CD4-positive, alpha-beta memory T cell (primary cell): ENCODE measurements around the gene CENPM. TPM values are rescaled to one million over a fixed set of nuclear protein-coding genes. Genes with fewer than 3 reads are reported as not detected.

Experiments
- CTCF ChIA-PET: fragments of 350-600 bp; sonication (Branson Sonifier 250); formaldehyde crosslinking; loops from one replicate; lab custom pipeline; 2021; ENCODE audit warnings: inconsistent platforms; ENCODE audit not compliant: partially characterized antibody; lab: Charles Lee
- POLR2A ChIA-PET: fragments of 350-600 bp; sonication (Branson Sonifier 250); formaldehyde crosslinking; loops from one replicate; lab custom pipeline; 2021; ENCODE audit not compliant: partially characterized antibody; lab: Charles Lee
- DNase-seq, 5 donors: peaks; one replicate each; pipeline versions ENCODE4 v3.0.0 to v3.0.0-alpha.2; 2020 to 2022; ENCODE audit warnings: mixed read lengths in 1 of 5
- H3K27ac ChIP-seq: one replicate; pipeline ENCODE4 v1.7.0; 2013; ENCODE audit warnings: low read depth, low read length
- H3K27me3 ChIP-seq: 2 replicates; pipeline ENCODE4 v1.7.0; 2013; ENCODE audit warnings: mild to moderate bottlenecking, low read length, moderate library complexity; ENCODE audit not compliant: insufficient read depth
- H3K36me3 ChIP-seq: 2 replicates; pipeline ENCODE4 v1.7.0; 2013; ENCODE audit warnings: mild to moderate bottlenecking, low read length, moderate library complexity; ENCODE audit not compliant: insufficient read depth
- H3K4me1 ChIP-seq: 2 replicates; pipeline ENCODE4 v1.7.0; 2013; ENCODE audit warnings: mild to moderate bottlenecking, low read length, moderate library complexity; ENCODE audit not compliant: insufficient read depth
- H3K4me3 ChIP-seq, 2 donors: one replicate each; pipeline ENCODE4 v1.7.0; 2013; ENCODE audit warnings: low read length in 2 of 2, mild to moderate bottlenecking in 1 of 2
- H3K9me3 ChIP-seq, 2 donors: one replicate each; pipeline ENCODE4 v1.7.0; 2013; ENCODE audit warnings: low read length in 2 of 2, control low read depth in 1 of 2; ENCODE audit not compliant: control insufficient read depth in 1 of 2
- H3K27ac Mint-ChIP-seq, 7 donors: one replicate each; pipeline ENCODE4 v1.8.0; 2020 to 2021; ENCODE audit warnings: mixed read lengths in 7 of 7, mild to moderate bottlenecking in 6 of 7, inconsistent platforms in 3 of 7, moderate library complexity in 3 of 7
- H3K27me3 Mint-ChIP-seq, 2 donors: one replicate each; pipeline ENCODE4 v1.8.0; 2020 to 2021; ENCODE audit warnings: mixed read lengths in 2 of 2
- H3K36me3 Mint-ChIP-seq, 2 donors: one replicate each; pipeline ENCODE4 v1.8.0; 2020 to 2021; ENCODE audit warnings: mixed read lengths in 2 of 2, inconsistent platforms in 1 of 2, mild to moderate bottlenecking in 1 of 2
- H3K4me1 Mint-ChIP-seq, 4 donors: one replicate each; pipeline ENCODE4 v1.8.0; 2020 to 2021; ENCODE audit warnings: mixed read lengths in 4 of 4, mild to moderate bottlenecking in 1 of 4
- H3K4me3 Mint-ChIP-seq, 8 donors: one replicate each; pipeline ENCODE4 v1.8.0; 2020 to 2021; ENCODE audit warnings: mixed read lengths in 8 of 8, mild to moderate bottlenecking in 7 of 8, moderate library complexity in 6 of 8, inconsistent platforms in 3 of 8
- H3K9me3 Mint-ChIP-seq, 8 donors: one replicate each; pipeline ENCODE4 v1.8.0; 2020 to 2021; ENCODE audit warnings: mixed read lengths in 8 of 8, mild to moderate bottlenecking in 5 of 8, inconsistent platforms in 3 of 8, moderate library complexity in 1 of 8
- intact Hi-C: fragments of 100-400 bp; cut with micrococcal nuclease; formaldehyde crosslinking; loops from one replicate; pipeline ENCODE4 v1.15.1; 2023
- polyA plus RNA-seq, 2 donors: library from polyadenylated mRNA; unstranded; fragments of 300-500 nt; fragmentation: Illumina TruSeq; gene quantifications; one replicate each; pipeline ENCODE4 v1.2.3, GENCODE V29; 2021
- total RNA-seq, 2 experiments: library from RNA; stranded (reverse); gene quantifications; one replicate each; pipeline ENCODE4 v1.2.3, GENCODE V29; 2021

The CENPM gene
- total and polyA plus RNA-seq, 4 experiments from 2014 or later, result 7.6 to 19.2 (median 13.1) TPM

DNA sequence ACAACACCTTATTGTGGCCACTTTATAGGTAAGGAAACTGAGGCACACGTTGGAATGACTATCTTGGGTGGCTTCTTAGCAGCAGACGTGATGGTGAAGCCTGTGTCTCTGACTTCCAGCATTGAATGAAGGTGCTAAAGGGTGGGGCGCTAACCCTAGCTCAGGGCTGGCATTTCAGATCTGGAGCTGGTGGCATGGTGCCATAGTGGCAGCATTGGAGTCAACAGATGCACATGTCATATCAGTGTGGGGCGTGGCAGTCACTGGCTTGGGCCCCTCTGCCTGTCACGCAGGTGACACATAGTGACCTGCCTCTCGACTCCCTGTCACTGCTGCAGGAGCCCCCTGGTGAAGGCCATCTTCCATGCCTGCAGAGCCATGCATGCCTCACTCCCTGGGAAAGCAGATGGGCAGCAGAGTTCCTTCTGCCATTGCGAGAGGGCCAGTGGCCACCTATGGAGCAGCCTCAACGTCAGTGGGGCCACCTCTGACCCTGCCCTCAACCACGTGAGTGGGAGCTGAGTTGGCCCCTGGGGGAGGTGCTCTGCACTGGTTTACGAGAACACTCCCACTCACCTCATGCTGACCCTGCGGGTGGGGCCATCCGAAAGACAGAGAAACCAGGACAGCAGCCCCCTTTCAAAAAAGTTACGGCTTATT lies 46.8 kb downstream of the CENPM start:
- Mint-ChIP-seq H3K36me3 (peaks cover 19 to 53% of the 10 kb centered on the region in 2 donors), H3K4me3 (no peak overlapping the region), H3K9me3 (no peaks in the 10 kb centered on the region), H3K4me1 (peaks cover 0 to 8% (median 3%) of the 10 kb centered on the region in 4 donors), H3K27ac (peak overlapping the region in 1 of 7 donors; percentile 32), H3K27me3 (no peaks in the 10 kb centered on the region)
- ChIA-PET POLR2A (interaction anchor here (1.2 kb wide), 1 partner anchor 39 kb away, joined by 3 read pairs; no protein-coding TSS in a partner anchor), CTCF (interaction anchor here (0.5 to 0.9 kb wide), 2 partner anchors 77 to 1606 kb away, joined by 3 read pairs; no protein-coding TSS in a partner anchor)
- Histone ChIP-seq H3K4me1 (no peaks in the 10 kb centered on the region), H3K36me3 (peaks cover 32% of the 10 kb centered on the region), H3K27me3 (no peaks in the 10 kb centered on the region), H3K4me3 (no peak overlapping the region), H3K27ac (no peak overlapping the region), H3K9me3 (no peaks in the 10 kb centered on the region)
- no peak for DNase-seq
- intact Hi-C loops, result no loop called here

DNA sequence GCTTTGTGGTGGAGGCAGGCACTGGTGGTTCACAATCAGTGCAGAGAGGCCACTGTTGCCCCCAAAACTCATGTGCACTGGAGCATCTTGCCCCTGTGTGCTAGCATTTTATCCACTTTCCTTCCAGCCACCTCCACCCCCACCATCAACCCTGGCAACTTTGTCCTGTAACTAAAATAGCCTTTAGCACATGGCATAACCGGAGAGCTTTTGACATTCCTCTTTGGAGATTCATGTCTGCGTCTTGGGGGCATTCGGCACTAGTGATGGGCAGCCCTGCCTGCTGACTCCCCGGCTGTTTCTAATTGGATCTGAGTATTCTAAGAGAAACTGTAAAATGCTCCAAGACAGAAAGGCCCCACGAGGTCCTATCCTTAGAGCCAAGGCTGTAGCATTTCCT lies 47.8 kb downstream of the CENPM start:
- Mint-ChIP-seq H3K4me1 (peaks cover 0 to 8% (median 3%) of the 10 kb centered on the region in 4 donors), H3K27me3 (no peaks in the 10 kb centered on the region), H3K9me3 (no peaks in the 10 kb centered on the region), H3K27ac (no peak overlapping the region), H3K4me3 (no peak overlapping the region), H3K36me3 (peaks cover 19 to 59% of the 10 kb centered on the region in 2 donors)
- H3K27me3 ChIP-seq, result no peaks in the 10 kb centered on the region
- intact Hi-C loops, result no loop called here
- no peaks in the 10 kb centered on the region for H3K4me1 ChIP-seq
- CTCF ChIA-PET, result no interaction called here
- DNase-seq, result no peak
- H3K27ac ChIP-seq, result no peak overlapping the region
- POLR2A ChIA-PET, result interaction anchor here (1.2 kb wide), 1 partner anchor 40 kb away, joined by 3 read pairs; no protein-coding TSS in a partner anchor
- H3K36me3 ChIP-seq, result peaks cover 39% of the 10 kb centered on the region
- H3K9me3 ChIP-seq, result no peaks in the 10 kb centered on the region
- no peak overlapping the region for H3K4me3 ChIP-seq

- Histone ChIP-seq H3K36me3 (peaks cover 41% of the 10 kb centered on the region), H3K4me3 (no peak overlapping the region), H3K27ac (no peak overlapping the region), H3K4me1 (no peaks in the 10 kb centered on the region), H3K9me3 (no peaks in the 10 kb centered on the region), H3K27me3 (no peaks in the 10 kb centered on the region)
- ChIA-PET CTCF (no interaction called here), POLR2A (interaction anchor here (1.4 kb wide), 1 partner anchor 66 kb away, joined by 4 read pairs; the partner anchor contains the start of gene SREBF2)
- no peaks in the 10 kb centered on the region for H3K27me3 Mint-ChIP-seq
- H3K4me1 Mint-ChIP-seq, result peaks cover 0 to 8% (median 3%) of the 10 kb centered on the region in 4 donors
- H3K9me3 Mint-ChIP-seq, result no peaks in the 10 kb centered on the region
- intact Hi-C loops, result no loop called here
- H3K4me3 Mint-ChIP-seq, result no peak overlapping the region
- H3K36me3 Mint-ChIP-seq, result peaks cover 19 to 61% of the 10 kb centered on the region in 2 donors
- no peak for DNase-seq
- no peak overlapping the region for H3K27ac Mint-ChIP-seq
Measured at GRCh38 chr22:41898645-41899044, 48.3 kb downstream of the CENPM start.

DNA sequence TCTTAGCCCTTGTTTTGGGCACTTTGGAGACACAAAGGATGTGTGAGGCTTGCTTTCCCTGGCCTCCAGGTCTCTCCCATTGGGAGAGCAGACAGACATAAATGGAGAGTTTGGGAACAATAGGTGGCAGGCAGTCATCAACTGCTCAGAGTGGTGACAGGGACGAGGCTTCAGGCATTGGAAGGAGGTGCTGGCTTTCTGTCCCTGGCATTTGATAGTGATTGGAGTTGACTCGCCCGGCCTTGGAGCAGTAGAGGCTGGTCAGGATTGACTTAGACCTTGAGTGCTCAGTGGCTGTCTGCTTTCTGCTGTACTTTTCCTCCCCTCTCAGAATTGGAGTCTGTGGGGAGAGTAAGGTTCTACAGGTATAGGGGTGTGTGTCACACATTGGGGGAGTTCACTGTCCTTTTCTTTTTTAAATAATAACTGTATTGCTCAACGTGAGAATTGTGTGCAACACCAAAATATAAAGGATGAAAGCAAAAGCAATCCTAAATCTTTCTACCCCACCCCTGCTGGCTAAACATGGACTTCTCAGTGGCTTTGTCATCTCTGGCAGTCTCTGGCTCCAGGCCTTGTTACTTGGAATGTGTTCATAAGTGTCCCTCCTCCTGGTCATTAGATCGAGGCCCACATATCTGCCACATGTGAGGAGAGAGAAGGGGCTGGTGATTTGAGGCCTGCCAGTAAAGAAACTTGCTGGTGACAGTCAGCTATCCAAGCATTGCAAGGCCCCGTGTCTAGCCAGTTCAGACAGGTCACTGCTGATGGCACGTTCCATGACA lies 53.2 kb downstream of the CENPM start:
- H3K4me3 Mint-ChIP-seq, result no peak overlapping the region
- DNase-seq, result no peak
- Histone ChIP-seq H3K9me3 (no peaks in the 10 kb centered on the region), H3K36me3 (peaks cover 39% of the 10 kb centered on the region), H3K4me3 (no peak overlapping the region), H3K27me3 (no peaks in the 10 kb centered on the region), H3K4me1 (no peaks in the 10 kb centered on the region), H3K27ac (no peak overlapping the region)
- peaks cover 21 to 68% of the 10 kb centered on the region in 2 donors for H3K36me3 Mint-ChIP-seq
- ChIA-PET POLR2A (interaction anchor here (0.9 to 1.1 kb wide), 2 partner anchors 14 to 53 kb away, joined by 4 to 5 read pairs; partner anchors contain the start of gene CENPM), CTCF (no interaction called here)
- no peaks in the 10 kb centered on the region for H3K27me3 Mint-ChIP-seq
- no peak overlapping the region for H3K27ac Mint-ChIP-seq
- peaks cover 0 to 8% (median 3%) of the 10 kb centered on the region in 4 donors for H3K4me1 Mint-ChIP-seq
- intact Hi-C loops, result no loop called here
- no peaks in the 10 kb centered on the region for H3K9me3 Mint-ChIP-seq

DNA sequence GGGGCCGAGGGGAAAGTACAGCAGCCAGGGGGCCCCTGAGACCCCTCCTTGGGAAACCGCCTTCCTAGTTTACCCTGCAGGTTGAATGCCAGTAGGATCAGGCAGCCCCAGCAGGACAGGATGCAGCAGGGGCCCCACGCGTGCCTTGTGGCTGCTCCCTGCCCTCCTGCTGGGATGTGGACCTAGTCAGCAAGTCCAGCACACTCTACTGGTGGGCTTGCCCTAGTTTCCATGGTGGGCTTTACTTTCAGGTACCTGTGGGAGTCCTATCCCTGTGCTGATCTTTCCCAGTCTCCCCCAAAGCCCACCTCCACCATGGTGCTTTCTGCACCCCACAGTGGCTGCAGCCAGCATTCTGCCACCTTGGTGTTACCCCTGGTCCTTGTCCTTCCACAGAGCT lies 54.2 kb downstream of the CENPM start:
- no peak for DNase-seq
- Mint-ChIP-seq H3K27ac (no peak overlapping the region), H3K27me3 (no peaks in the 10 kb centered on the region), H3K9me3 (no peaks in the 10 kb centered on the region), H3K36me3 (peaks cover 27 to 71% of the 10 kb centered on the region in 2 donors), H3K4me1 (peaks cover 0 to 8% (median 3%) of the 10 kb centered on the region in 4 donors), H3K4me3 (no peak overlapping the region)
- Histone ChIP-seq H3K4me1 (no peaks in the 10 kb centered on the region), H3K9me3 (no peaks in the 10 kb centered on the region), H3K27me3 (no peaks in the 10 kb centered on the region), H3K4me3 (no peak overlapping the region), H3K36me3 (peaks cover 37% of the 10 kb centered on the region), H3K27ac (no peak overlapping the region)
- ChIA-PET CTCF (no interaction called here), POLR2A (interaction anchor here (1.1 kb wide), 1 partner anchor 16 kb away, joined by 5 read pairs; no protein-coding TSS in a partner anchor)
- intact Hi-C loops, result no loop called here

- Mint-ChIP-seq H3K4me1 (peaks cover 0 to under 1% (median 0%) of the 10 kb centered on the region in 4 donors), H3K27ac (peak overlapping the region in 2 of 7 donors; percentile 32 to 76), H3K36me3 (peaks cover 18 to 71% of the 10 kb centered on the region in 2 donors), H3K4me3 (no peak overlapping the region), H3K9me3 (no peaks in the 10 kb centered on the region), H3K27me3 (no peaks in the 10 kb centered on the region)
- H3K27me3 ChIP-seq, result no peaks in the 10 kb centered on the region
- no peak overlapping the region for H3K27ac ChIP-seq
- no peak for DNase-seq
- no peaks in the 10 kb centered on the region for H3K4me1 ChIP-seq
- CTCF ChIA-PET, result interaction anchor here (1.4 kb wide), 1 partner anchor 34 kb away, joined by 4 read pairs; no protein-coding TSS in a partner anchor
- H3K9me3 ChIP-seq, result no peaks in the 10 kb centered on the region
- no peak overlapping the region for H3K4me3 ChIP-seq
- intact Hi-C loops, result no loop called here
- POLR2A ChIA-PET, result no interaction called here
- H3K36me3 ChIP-seq, result peaks cover 27% of the 10 kb centered on the region
Measured at GRCh38 chr22:41891407-41891806, 55.5 kb downstream of the CENPM start.
